GM12865 (cell line): Measurements from ENCODE around the gene IP6K3.

ENCODE experiments used
- DNase-seq: peaks from one replicate; pipeline ENCODE4 v3.0.0; 2010; ENCODE audit warnings: low read depth
- H3K4me3 ChIP-seq: 2 replicates; pipeline ENCODE4 v1.5.1; 2011; ENCODE audit warnings: mild to moderate bottlenecking, low read depth, low read length, control low read depth
- TF ChIP-seq, protein P1 (sequence below): IDR thresholded peaks from 2 replicates; pipeline ENCODE4 v1.5.1; 2011; ENCODE audit warnings: low read length, control low read depth, low read depth, inconsistent platforms; ENCODE audit not compliant: insufficient read depth; ENCODE audit errors: missing control alignments

Gene IP6K3

DNA sequence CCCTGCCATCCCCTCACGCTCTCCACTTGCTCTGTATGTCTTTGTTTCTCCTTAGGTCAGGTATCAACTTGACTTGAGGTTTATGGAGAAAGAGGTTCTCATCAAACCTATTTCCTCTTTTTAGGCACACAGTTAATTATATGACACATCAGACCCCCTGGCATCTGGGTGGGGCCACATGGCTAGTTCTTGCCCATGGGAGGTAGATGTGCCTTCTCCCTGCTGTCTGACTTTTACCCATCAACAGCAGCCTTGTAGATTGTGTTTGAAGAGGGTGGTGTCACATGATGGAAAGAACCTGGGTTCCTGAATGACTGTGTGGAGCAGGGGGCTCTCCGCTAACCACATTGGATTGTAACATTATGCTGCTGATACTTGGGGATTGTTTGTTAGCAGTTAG, 28.0 kb downstream of the IP6K3 start:
- TF ChIP-seq, protein P1, sequence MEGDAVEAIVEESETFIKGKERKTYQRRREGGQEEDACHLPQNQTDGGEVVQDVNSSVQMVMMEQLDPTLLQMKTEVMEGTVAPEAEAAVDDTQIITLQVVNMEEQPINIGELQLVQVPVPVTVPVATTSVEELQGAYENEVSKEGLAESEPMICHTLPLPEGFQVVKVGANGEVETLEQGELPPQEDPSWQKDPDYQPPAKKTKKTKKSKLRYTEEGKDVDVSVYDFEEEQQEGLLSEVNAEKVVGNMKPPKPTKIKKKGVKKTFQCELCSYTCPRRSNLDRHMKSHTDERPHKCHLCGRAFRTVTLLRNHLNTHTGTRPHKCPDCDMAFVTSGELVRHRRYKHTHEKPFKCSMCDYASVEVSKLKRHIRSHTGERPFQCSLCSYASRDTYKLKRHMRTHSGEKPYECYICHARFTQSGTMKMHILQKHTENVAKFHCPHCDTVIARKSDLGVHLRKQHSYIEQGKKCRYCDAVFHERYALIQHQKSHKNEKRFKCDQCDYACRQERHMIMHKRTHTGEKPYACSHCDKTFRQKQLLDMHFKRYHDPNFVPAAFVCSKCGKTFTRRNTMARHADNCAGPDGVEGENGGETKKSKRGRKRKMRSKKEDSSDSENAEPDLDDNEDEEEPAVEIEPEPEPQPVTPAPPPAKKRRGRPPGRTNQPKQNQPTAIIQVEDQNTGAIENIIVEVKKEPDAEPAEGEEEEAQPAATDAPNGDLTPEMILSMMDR, result no peak
- peak; percentile 32 for DNase-seq
- no peak overlapping the region for H3K4me3 ChIP-seq

DNA sequence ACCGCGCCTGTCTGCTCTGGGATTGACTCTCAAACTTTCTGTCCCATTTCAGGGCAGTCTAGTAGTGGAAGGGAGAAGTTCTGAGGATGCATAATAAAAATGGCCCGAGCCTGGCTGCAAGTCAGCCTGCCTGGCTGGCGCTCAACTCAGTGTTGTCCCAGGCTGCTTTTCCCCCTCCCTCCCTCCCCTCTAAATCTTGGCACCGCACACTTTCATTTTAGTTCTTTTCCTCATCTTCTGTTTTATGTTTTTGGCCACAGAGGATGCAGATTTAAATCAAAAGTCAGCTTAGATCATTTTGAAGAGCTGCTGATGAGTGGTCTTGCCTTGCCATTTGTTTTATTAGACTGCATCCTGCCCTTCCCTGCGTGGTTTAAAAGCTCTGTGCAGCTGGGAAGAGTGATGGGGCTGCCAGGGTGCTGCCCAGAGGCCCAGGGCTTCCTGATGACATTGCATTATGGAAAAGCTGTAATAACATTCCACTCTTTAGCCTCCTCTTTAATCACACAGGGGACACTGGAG, 28.7 kb downstream of the IP6K3 start:
- no peak for DNase-seq
- H3K4me3 ChIP-seq, result no peak overlapping the region
- TF ChIP-seq, protein P1, result no peak

DNA sequence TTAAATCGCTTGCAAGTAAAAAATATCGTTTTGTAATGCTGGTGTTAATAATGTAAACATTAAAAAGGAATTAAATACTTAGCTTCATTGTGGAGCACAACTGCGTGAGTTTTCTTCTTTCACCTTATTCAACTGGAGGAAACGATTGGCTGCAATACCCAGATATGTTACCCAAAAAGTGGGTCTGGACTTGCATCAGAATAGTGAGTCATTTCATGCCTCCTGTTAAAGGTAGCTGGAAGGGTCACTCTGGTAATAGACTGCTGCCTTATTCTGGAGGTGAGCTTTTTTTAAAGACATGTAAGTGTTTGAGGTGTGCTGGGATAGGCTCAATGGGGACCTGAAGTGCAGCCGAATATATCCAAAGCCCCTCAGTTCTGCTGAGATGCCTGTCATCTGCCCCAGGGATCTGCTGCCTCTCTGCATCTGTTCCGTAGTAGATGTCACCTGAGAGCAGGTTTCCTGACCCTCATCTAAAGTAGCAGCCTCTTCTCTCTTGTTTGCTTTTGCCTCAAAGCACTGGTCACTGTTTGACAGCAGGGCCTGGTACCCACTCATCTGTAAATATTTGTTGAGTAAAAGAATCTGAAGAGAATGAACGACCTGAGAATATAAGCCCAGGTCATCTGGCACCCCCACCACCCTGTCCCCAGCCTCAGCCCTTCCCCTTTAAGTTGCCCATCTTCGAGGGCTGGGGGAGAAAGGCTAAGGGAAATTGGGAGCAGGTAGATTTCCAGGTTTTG, 29.6 kb downstream of the IP6K3 start:
- TF ChIP-seq, protein P1, result no peak
- no peak for DNase-seq
- H3K4me3 ChIP-seq, result no peak overlapping the region

DNA sequence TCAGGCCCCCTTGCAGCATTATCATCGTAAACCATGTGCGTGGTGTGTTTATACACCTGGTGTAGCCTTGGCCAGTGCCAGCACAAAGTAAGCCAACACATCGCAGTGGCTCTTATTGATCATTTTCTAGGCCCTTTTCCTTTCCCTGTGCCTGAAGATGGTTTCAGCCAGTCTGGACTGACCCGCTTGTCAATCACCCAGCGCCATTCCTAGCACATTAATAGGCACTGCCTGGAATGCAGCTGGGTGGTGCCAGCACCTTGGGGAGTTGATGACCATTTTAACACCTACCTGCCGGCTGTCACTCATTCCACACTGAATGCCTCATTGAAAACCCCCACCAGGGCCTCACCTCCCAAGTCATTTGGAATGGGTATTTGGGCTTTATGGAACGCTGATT, 30.3 kb downstream of the IP6K3 start:
- TF ChIP-seq, protein P1, result no peak
- DNase-seq, result no peak
- no peak overlapping the region for H3K4me3 ChIP-seq

DNA sequence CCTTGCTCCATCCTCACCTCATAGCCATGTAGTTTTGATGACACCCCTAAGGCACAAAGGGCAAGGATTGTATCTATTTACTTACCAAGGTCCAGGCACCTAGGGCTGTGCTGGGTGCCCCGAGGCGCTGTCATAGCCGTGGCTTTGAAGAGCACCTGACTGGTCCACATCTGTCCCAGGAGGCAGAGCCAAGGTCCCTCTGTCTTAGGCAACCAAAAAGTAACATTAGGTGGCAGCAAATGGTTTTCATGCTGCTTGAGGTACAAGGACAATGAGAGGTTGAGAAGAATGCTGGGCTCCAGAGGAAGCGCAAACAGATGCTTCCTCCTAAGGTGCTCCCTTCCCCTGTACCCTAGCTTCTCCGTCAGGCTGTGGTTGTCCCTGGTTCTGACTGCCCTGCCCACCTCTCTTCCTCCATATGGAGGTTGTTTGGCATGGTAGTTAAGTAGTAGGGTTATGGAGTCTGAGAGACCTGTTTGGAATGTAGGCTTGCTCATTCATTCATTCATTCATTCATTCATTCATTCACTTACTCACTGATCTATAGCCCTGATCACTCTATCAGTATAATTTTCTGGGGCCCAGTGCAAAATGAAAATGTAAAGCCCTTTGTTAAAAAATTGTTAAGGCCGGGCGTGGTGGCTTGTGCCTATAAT, 32.2 kb downstream of the IP6K3 start:
- no peak for DNase-seq
- TF ChIP-seq, protein P1, result no peak
- no peak overlapping the region for H3K4me3 ChIP-seq

DNA sequence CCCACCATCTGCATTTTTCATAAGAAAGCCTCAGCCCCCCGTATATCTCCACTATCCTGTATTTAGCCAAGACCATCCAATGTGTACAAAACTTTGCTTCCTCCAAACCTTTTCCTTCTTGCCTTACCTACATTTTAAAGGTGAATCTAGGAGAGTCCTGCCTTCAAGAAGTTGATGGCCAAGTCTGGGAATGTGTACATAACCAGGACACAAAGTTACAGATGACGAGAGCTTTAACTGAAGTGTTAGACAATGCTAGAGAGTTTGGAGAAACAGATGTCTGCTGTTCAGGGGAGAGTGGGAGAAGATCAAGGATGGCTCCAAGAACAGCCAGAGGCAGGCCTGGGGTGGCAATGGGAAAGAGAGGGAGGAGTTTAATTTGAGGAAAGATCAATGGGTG, 32.9 kb downstream of the IP6K3 start:
- no peak for DNase-seq
- no peak overlapping the region for H3K4me3 ChIP-seq

More for the DNA sequence above, 32.9 kb downstream of the IP6K3 start:
- TF ChIP-seq, protein P1, result no peak
